Stimulated activated CD4-positive, alpha-beta T cell treated with anti-CD3 and anti-CD28 coated beads, Interleukin-15, amount 100 ng/mL, for 48 hours (primary cell): ENCODE measurements around the gene MMD.
"Not testable (repeated sequence)": the region's sequence is repeated elsewhere in the genome, so short reads cannot be mapped to it uniquely, and the experiment has no call there.

ENCODE experiments used
- DNase-seq, 2 donors: peaks; one replicate each; pipeline ENCODE4 v3.0.0-alpha.2; 2020; ENCODE audit warnings: low read depth in 2 of 2

The MMD gene

DNA sequence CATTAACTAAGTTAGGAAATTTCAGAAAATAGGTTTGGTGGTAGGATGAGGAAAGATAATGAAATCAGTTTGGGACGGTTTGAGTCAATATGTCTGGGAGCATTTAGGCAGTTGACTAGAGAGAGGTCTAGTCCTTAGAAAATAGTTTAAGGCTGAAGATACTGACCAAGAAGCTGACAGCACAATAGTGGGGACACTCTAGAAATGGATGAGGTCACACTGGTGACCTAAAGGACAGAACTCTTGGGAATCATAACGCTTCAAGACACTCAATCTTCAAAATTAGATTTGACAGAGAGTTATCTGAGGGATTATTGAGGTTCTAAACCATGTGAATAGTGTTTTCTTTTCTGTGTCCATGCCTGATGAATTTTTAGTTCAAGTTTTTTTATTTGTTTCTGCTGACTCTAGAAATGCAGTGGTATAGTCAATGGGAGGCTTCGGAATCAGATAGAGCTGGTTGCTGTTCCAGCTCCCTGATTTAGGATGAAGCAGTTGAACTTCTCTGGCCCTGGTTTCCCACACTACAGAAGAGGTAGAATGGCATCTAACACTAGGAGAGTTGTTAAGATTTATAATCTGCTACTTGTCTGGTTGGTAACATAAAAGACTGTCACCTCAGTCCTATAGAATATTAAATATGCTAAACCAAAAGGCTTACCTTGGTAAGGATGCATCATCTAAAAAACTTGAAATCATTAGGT, 29.7 kb downstream of the MMD start:
- DNase-seq = no peak

DNA sequence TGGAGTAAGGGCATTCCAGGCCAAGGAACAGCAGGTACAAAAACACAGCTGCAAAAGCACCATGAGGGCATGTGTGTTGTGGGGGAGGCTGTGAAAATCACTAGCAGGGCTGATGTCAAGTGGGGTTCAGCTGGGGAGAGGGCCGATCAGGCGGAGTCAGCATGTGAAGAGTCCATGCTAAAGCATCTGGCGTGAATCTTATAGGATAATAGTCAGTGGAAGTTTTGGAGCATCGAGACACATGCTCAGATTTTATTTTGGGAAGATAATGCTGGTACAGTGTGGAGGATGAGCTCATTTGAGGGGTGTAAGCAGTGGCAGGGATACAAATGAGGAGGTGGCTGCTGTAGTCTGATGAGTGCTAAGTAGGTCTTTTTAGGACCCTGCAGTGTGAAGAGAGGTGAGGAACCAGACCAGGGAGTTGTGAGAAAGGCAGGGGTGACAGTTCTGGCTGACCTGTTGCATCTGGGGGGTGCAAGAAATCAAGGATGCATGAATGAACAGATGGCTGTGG, 30.3 kb downstream of the MMD start:
- DNase-seq = no peak

DNA sequence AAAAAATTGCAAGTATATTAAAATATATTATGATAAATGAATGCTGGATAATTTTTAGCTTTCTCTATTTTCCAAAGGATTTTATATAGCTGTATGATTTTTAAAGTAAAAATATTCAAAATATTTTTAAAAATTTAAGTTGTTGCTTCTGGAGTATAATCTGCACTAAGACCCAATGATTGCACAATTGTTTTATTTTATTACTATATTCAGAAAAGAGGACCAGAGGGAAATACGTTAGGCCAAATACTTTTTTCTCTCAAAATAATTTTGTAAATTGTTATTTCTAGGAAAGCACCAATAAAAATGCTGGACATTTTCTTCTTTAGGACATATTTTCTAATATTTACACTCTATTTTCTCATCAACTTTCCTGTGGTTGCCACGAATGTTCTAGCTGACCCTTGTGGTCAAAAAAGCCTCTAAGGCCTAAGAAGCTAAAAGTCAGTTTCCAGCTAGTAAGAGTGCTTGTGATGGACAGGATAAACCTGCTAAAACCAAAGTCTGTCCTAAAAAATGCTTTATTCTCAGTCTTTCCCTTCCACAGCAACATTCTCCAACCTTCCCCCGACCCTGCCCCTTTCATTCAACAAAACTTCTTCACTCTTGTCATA, 31.2 kb downstream of the MMD start:
- no peak for DNase-seq

DNA sequence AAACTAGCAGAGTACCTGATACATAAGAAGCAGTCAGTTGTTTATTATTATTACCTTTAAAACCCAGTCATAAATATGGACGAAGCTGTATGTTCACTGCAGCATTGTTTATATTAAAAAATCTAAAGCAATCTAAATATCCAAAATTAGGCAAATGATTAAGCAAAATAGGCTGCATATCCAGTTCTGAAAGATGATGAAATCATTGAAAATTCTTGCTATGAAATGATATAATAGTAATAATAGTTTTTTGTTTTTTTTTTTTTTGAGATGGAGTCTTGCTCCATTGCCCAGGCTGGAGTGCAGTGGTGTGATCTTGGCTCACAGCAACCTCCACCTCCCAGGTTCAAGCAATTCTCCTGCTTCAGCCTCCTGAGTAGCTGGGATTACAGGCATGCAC, 31.9 kb downstream of the MMD start:
- DNase-seq = not testable (repeated sequence)

DNA sequence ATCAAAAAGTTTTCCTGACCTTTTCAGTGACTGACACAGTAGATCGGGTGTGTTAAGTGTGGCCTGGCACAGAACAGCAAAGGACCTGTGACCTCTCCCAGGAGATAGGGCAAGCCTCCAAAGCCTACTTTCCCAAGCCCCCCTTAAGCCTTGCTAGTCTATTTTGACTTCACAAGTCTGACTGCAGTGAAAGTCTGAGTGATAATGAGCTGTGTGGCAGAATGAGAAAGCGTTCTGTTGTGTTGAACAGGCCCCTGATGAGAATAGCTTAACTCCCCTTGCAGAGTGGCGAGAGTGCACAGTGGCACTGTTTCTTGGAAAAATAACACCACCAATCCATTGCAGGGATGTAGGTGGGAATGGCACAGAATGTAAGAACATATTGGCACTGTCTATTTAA, 32.8 kb downstream of the MMD start:
- DNase-seq = no peak

DNA sequence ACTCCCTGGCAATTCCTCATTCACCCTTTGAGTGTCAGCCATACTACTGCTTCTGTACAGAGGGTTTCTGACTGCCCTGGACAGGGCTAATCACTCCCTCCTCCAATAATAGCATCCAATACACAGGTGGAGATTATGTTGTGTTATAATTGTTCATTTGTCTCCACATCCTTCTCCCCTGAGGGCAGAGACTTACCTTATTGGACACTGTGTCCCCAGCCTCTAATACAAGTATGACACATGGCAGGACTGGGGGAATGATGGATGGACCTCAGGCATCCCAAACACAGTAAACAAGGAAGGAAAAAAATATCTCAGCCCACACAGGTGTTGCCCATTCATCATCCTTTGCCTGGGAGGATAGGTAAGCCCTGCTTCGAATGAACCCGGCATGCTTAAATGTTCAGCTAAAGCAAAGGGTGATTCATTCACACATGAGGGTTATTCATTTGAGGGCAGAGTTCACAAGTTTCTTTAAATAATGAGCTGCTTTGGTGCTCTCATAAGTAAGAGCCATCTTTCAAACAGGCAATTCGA, 34.8 kb downstream of the MMD start:
- DNase-seq = no peak

DNA sequence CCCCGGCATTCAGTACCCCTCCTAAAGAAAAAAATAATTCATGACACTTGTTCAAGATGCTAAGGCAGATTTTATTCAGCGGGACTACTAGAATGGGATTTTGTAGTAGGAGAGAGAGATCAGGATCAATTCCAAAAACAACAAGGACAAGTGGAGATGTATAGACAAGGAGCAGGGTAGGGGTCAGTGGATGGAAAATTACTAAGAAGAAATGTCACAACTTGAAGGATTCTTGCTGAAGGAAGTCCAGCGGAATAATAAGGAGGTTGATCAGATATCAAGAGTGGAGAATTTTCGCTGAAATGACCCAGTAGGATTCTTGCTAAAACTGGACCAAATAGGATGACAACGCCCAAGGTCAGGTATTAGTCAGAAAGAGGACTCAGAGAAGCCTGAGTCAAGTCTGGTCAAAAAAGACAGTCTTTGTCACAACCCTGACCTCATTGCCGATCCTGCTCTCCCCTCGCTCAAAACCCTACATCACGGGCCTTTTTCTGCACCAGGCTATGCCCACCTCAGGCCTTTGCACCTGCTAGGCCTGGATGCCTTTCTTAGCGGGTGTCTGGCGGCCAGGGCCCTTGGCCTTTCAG, 36.9 kb downstream of the MMD start:
- DNase-seq = no peak

DNA sequence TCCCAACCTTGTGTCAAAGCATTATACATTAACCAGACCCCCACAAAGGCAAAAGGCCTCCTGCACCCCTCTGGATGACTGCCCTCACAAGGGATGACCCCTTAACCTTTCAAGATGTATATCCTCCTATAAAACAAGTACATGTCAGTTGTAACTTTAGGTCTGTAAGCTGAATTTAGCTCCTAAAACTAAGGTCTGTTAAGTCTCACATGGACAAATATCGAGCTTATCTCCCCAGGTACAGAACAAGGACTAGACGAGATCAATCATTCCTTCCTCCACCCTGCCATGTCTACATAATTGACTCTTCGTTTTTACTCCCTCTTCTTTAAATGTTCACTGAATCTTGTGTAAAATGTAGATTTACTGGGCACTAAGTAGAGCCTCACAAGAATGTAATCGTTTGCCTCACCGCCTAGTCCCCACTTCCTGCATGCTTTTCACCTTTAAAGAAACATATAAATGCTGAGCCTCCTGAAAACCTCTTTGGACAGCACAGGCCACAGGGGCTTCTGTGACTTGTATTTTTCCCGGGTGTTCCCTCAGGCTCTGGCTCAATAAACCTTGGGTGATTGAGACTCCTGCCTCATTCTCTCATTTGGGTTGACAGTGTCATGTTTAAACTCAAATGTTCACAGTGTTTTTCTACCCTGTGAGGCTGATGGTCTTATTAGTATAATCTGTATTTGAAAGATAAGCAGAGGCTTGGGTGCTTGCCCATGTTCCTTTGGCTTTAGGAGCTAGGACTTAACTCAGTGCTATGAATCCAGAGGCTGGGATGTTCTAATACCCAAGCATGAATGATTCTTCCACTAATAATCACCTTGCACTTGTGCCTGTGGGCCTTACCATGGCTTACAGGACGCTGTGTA, 37.6 kb downstream of the MMD start:
- DNase-seq = no peak

DNA sequence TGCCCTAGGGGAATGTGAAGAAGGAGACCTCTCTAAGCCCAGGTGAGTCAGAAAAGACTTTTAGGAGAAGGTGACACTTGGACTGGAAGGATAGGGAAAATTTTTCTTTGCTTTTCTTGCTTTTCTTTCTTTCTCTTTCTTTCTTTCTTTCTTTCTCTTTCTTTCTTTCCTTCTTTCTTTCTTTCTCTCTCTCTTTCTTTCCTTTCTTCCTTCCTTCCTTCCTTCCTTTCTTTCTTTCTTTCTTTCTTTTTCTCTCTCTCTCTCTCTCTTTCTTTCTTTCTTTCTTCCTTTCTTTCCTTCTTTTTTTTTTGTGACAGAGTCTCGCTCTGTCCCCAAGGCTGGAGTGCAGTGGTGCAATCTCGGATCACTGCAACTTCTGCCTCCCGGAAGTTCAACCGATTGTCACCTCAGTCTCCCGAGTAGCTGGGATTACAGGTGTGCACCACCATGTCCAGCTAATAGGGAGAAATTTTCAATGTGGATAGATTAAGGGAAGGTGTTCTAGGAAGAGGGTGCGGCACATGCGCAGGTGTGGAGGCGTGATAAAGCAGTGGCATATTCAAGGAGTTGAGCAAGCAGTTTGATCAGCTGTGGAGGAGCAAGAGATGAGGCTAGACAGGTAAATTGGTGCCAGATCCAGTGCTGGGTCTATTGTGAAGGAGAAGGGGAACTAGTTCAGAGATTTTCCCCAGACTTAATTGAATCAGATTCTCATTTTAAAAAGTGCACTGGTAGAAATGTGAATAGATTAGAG, 40.4 kb downstream of the MMD start:
- no peak for DNase-seq

DNA sequence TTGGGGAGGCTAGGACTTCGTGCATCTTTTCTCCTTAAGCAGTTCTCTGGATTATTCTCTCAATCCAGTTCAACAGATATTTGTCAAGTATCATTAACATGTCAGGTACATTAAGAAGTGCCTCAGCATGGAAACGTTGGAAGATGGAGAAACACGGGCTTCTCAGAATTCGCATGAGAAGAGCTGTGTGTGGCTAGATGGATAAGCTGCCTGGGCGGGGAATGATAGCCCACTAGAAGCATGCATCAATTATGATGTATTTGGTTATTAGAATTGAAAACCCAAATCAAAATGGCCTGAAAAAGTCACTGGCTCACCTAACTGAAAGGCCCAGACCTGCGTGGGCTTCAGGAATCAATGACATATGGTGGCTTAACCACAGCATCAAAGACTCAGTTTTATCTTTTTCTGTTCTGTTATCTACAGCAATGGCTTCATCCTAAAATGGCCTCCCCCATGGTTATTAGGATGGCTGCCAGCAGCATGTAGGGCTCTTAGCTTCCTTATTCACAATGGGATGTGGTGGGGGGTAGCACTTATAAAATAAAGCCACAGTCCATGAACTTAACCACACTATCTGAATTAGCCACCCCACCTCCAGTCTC, 43.9 kb downstream of the MMD start:
- no peak for DNase-seq

DNA sequence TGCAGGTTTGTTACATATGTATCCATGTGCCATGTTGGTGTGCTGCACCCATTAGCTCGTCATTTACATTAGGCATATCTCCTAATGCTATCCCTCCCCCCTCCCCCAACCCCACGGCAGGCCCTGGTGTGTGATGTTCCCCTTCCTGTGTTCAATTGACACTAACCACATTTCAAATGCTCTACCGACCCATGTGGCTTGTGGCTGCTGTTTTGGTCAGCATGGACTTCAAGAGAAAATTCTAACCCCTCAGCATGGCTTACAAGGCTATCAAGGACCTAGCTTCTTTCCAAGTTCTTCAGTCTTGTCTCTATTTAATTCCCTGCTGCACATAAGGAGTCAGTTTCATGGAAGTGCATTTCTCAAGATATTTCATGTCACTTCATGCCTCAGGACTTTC, 52.9 kb downstream of the MMD start:
- no peak for DNase-seq

DNA sequence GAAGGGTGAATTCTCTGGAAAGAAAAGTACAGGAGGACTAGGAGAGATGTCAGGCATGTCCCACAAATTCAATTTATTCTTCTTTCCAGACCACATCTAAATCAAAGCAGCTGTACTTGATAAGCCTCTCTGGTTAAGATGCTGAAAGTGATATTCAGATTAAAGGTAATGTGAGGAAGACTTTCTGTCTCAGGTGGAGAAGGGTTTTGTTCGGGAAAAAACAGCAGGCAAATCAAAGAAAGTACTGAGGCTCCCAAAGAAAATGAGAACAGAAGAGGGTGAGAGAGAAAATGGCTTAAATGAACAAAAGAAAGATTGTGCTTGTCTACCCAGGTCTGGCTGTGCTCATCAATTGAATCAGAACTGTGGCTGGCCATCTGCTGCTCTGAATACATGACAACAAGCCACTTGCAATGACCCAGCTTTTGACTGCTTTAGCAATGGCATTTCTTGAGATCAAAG, 55.6 kb downstream of the MMD start:
- no peak for DNase-seq

DNA sequence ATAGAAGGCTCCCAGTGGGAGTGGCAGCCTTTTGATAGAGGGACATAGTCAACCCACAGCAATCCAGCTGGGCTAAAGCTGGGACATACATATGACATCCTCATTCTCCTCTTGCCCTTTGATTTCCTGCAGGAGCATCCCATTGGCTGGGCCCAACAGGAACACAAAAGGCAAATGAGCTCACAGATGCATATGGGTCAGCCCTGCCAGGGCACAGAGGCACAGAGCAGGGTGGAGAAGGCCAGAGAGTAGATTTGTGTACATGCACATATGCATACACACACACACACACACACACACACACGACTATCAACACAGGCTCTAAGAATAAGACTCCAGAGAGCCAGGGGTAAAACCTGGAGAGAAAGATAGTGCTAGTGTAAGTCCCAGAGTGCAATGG, 58.6 kb downstream of the MMD start:
- no peak for DNase-seq

DNA sequence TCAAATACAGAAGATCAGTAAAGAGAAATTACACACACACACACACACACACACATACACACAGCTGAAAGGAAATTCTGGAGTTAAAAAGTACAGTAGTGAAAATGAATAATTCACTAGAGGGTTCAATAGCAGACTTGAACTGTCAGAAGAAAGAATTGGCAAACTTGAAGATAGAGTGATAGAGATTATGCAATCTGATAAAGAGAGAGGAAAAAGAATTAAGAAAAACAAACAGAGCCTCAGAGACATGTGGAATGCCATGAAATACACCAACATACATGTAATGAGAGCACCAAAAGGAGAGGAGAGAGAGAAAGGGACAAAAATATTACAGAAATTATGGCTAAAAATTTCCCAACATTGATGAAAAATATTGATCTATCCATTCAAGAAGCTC, 60.7 kb downstream of the MMD start:
- DNase-seq = no peak

DNA sequence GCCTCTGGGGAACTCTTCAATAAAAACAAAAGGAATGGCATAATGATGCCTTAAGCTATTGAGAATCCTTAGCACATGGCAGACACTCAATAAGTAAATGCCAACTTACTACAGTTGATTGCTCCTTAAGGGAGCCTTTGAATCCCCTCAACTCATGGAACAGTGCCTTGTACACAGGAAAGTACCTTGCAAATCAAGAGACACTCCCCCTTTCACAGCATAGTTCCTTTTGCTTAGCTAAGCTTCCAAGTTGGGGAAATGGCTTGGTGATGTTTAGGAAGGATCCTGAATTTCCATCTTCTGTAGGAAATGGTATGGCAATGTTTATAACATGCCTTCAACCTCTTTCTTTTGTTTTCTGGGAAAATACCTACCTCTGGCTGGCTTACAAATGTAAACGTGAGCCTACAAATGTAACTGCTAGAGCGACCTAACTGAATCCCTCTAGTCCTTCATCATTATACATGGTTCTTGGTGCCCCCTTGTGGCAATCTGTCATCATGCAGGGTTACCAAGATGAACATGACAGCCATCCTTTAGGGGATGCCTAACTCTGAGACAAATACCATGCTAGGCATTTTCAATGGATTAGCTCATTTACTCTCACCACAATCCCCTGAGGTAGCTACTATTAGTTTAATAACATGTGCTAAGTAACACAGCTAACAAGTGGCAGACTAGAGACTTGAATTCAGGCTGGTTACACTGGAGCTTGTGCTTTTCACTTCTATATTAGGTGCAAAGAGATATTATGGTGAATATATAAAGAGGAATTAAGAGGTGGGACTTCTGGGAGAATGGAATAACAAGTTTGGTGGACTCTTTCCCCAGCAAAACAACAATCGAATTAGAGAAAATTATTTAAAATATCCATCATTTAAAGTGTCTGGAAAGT, 65.0 kb downstream of the MMD start:
- peak; percentile 30 to 64 for DNase-seq

DNA sequence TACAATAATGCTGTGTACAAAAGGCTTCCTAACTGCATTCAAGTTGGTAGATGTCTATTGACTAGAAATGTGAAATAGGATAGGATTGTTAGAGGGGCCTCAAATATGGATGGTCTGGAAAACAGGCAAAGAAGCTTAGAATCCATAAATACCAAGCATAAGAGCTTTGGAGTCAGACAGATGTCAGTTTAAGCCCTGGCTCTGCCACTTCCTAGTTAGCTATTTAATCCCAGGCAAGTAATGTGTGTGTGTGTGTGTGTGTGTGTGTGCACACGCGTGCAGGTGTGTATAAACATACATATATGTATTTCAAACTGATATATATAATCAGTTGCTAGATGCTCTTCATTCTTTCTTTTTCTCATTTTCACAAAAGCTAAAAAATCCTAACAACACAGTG, 66.7 kb downstream of the MMD start:
- DNase-seq = no peak

DNA sequence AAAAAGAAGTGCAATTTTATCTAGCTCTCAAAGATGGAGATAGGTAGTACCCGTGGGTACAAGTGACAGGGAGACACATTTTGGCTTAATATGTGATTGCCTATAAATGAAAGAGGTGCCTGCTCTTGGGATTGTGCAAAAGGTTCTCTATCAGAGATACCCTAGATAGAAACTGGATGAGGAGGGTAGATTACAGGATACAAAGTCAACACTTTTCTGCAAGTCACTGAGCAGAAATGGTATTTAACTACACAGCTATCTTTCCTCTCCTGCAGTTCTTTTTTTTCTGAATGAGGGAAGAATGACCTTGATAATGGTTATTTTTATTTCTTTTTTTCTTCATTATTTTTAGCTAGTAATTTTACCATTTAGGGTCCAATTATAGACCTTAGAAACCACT, 67.6 kb downstream of the MMD start:
- DNase-seq = no peak

DNA sequence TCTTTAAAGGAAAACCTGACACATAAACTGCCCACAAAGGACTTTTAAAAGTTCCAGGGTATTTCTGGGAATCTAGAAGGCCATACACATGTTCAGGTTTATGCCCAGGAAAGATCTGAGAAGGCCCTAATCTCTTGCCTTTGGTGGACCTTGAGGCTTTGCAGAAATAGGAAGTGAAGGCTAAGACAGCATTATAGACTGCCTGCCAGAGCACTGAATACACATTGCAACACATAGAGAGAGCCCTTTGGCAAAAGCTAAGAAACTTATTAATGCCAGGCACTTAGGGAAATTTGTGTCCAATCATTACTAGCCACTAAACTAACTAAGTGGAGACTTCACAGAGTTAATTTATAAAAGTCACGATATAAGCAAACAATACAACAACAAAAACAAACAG, 70.4 kb downstream of the MMD start:
- DNase-seq = no peak

DNA sequence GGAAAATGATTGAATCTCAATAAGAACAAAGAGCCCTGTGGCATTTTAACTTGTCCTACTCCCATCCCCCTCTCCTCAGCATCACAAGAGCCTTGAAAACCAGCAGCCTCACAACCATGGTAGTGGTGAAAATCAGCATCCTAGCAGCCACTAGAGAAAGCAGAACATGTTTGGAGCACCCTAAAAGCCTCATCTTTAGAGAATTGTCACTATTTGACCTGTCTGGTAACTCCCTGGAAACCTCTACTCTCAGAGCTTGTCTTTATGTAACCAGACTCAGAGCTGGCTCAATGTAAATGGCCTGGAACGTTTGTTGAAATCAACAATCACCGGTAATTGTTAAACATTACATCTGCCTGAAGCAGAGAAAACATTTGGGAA, 70.8 kb downstream of the MMD start:
- no peak for DNase-seq
